Prostate gland (tissue), 2 donors: ENCODE data around the gene CFAP100. TPM values are rescaled to one million over a fixed set of nuclear protein-coding genes. Genes with fewer than 3 reads are reported as not detected.

Experiments used
- DNase-seq: peaks from one replicate; pipeline ENCODE4 v3.0.0-alpha.2; 2019; ENCODE audit warnings: low spot score
- H3K27ac ChIP-seq, 2 donors: fragments of 200-600 bp; sonication (generic); 2 replicates each; pipeline ENCODE4 v1.5.1; 2017 to 2019
- H3K27me3 ChIP-seq: fragments of 200-600 bp; sonication (generic); replicated peaks from 2 replicates; pipeline ENCODE4 v1.5.1; 2019; ENCODE audit not compliant: insufficient read depth
- H3K36me3 ChIP-seq, 2 donors: fragments of 200-600 bp; sonication (generic); 1 replicate in 1 of 2; 2 replicates in 1 of 2; pipeline versions ENCODE4 v1.5.1 to v1.8.1; 2017 to 2019
- H3K4me1 ChIP-seq: fragments of 200-600 bp; sonication (generic); replicated peaks from 2 replicates; pipeline ENCODE4 v1.5.1; 2019
- H3K4me3 ChIP-seq, 2 donors: fragments of 200-600 bp; sonication (generic); 2 replicates each; pipeline ENCODE4 v1.5.1; 2017 to 2019
- H3K9me3 ChIP-seq: fragments of 200-600 bp; sonication (generic); 2 replicates; pipeline ENCODE4 v1.5.1; 2017
- POLR2A ChIP-seq: fragments of 450-650 bp; IDR thresholded peaks from one replicate; pipeline ENCODE4 v1.6.1; 2016; ENCODE audit warnings: antibody characterized with exemption, mild to moderate bottlenecking
- POLR2AphosphoS5 ChIP-seq: sonication (generic); formaldehyde crosslinking; IDR thresholded peaks from one replicate; pipeline ENCODE4 v1.6.1; 2017; ENCODE audit warnings: antibody characterized with exemption
- WGBS: methylation state at CpG from one replicate; pipeline ENCODE4 v1.1.5; 2018; 5-methylcytosine and 5-hydroxymethylcytosine counted together
- intact Hi-C: fragments of 100-400 bp; cut with DNase I; formaldehyde crosslinking; loops from one replicate; pipeline ENCODE4 v1.14.2; 2022
- total RNA-seq, 2 donors: library from RNA; depleted of rRNA; stranded (reverse); fragments of >200 nt; gene quantifications; one replicate each; pipeline ENCODE4 v1.1.0, GENCODE V29; 2016
- TF ChIP-seq, protein P1 (sequence below), 4 experiments: fragments of 200-600 bp in 2 of 4; fragments of 450-650 bp in 2 of 4; sonication (generic) in 2 of 4; IDR thresholded peaks; 1 replicate in 3 of 4; 2 replicates in 1 of 4; pipeline ENCODE4 v1.5.1; 2016 to 2019; ENCODE audit warnings: antibody characterized with exemption in 4 of 4, mild to moderate bottlenecking in 2 of 4, moderate library complexity in 2 of 4

The CFAP100 gene
- total RNA-seq, 2 donors from 2014 or later, result 2.3 TPM; not detected in 1

DNA sequence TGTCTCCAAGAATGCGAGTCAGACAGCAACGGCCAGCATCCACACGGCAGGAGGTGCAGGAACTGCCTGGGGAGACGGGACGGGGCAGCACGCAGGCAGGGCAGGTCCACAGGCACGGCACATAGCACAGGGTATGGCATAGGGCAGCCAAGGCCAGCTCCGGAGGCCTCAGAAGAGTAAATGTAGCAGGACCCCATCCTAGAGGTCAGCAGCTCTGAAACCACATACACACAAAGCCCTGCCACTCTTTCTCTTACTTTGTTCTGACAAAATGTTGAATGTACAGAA lies 54.1 kb downstream of the CFAP100 start:
- Histone ChIP-seq H3K4me3 (no peak overlapping the region), H3K9me3 (no peaks in the 10 kb centered on the region), H3K4me1 (no peaks in the 10 kb centered on the region), H3K27ac (no peak overlapping the region), H3K27me3 (no peaks in the 10 kb centered on the region), H3K36me3 (no peaks in the 10 kb centered on the region)
- TF ChIP-seq, protein P1, sequence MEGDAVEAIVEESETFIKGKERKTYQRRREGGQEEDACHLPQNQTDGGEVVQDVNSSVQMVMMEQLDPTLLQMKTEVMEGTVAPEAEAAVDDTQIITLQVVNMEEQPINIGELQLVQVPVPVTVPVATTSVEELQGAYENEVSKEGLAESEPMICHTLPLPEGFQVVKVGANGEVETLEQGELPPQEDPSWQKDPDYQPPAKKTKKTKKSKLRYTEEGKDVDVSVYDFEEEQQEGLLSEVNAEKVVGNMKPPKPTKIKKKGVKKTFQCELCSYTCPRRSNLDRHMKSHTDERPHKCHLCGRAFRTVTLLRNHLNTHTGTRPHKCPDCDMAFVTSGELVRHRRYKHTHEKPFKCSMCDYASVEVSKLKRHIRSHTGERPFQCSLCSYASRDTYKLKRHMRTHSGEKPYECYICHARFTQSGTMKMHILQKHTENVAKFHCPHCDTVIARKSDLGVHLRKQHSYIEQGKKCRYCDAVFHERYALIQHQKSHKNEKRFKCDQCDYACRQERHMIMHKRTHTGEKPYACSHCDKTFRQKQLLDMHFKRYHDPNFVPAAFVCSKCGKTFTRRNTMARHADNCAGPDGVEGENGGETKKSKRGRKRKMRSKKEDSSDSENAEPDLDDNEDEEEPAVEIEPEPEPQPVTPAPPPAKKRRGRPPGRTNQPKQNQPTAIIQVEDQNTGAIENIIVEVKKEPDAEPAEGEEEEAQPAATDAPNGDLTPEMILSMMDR (IDR thresholded peaks at IDR 0.05), result no peak
- TF ChIP-seq POLR2A (no peak), POLR2AphosphoS5 (no peak)
- intact Hi-C loops, result no loop called here
- no peak for DNase-seq
- 82% methylated on average over 8 of the region's 8 CpGs for WGBS

DNA sequence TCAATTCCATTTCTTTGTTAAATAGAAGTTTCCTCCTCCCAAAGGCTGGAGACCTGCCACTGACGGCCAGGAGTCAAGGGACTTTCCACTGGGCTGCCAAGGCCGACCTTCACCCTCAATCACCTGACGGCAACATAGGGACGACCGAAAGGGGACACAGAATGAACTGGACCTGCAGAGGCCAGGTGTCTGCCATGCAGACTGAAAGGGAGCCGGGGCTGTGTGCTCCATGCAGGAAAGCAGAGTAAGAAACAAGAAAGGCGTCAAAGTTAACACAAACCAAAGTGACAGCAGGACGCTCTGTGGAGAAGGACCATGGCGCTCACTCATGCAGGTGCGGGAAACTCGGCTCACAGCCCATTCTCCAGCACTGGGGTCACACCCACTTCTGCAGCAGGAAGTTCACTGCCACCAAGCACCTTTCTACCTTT lies 54.9 kb downstream of the CFAP100 start:
- no peaks in the 10 kb centered on the region for H3K9me3 ChIP-seq

GRCh38 chr3:126450219-126450618 lies 55.5 kb downstream of the CFAP100 start:
- TF ChIP-seq, protein P1 (IDR thresholded peaks at IDR 0.05), result no peak
- TF ChIP-seq POLR2AphosphoS5 (no peak), POLR2A (no peak)
- Histone ChIP-seq H3K27me3 (no peaks in the 10 kb centered on the region), H3K27ac (no peak overlapping the region), H3K4me3 (no peak overlapping the region), H3K9me3 (no peaks in the 10 kb centered on the region), H3K36me3 (no peaks in the 10 kb centered on the region), H3K4me1 (no peaks in the 10 kb centered on the region)
- WGBS, result 82% methylated on average over 9 of the region's 9 CpGs
- intact Hi-C loops, result no loop called here
- DNase-seq, result no peak

More for the DNA sequence above, 54.9 kb downstream of the CFAP100 start:
- H3K27ac ChIP-seq, result no peak overlapping the region
- TF ChIP-seq, protein P1 (IDR thresholded peaks at IDR 0.05), result no peak
- TF ChIP-seq POLR2AphosphoS5 (no peak), POLR2A (no peak)
- no peaks in the 10 kb centered on the region for H3K27me3 ChIP-seq
- no peak overlapping the region for H3K4me3 ChIP-seq
- 86% methylated on average over 11 of the region's 11 CpGs for WGBS
- no peaks in the 10 kb centered on the region for H3K36me3 ChIP-seq
- no peaks in the 10 kb centered on the region for H3K4me1 ChIP-seq
- intact Hi-C loops, result no loop called here
- no peak for DNase-seq

- Histone ChIP-seq H3K4me1 (no peaks in the 10 kb centered on the region), H3K36me3 (no peaks in the 10 kb centered on the region), H3K9me3 (no peaks in the 10 kb centered on the region), H3K27me3 (no peaks in the 10 kb centered on the region), H3K27ac (no peak overlapping the region), H3K4me3 (no peak overlapping the region)
- intact Hi-C loops, result no loop called here
- 92% methylated on average over 3 of the region's 3 CpGs for WGBS
- TF ChIP-seq POLR2A, result no peak
- TF ChIP-seq POLR2AphosphoS5, result no peak
- TF ChIP-seq, protein P1 (IDR thresholded peaks at IDR 0.05), result no peak
- DNase-seq, result no peak
These were observed 56.0 kb downstream of the CFAP100 start for GRCh38 chr3:126450744-126451143.

- Histone ChIP-seq H3K36me3 (no peaks in the 10 kb centered on the region), H3K9me3 (no peaks in the 10 kb centered on the region), H3K27ac (no peak overlapping the region), H3K4me1 (no peaks in the 10 kb centered on the region), H3K27me3 (no peaks in the 10 kb centered on the region), H3K4me3 (no peak overlapping the region)
- intact Hi-C loops, result no loop called here
- TF ChIP-seq POLR2A (no peak), POLR2AphosphoS5 (no peak)
- TF ChIP-seq, protein P1 (IDR thresholded peaks at IDR 0.05), result no peak
- 89% methylated on average over 12 of the region's 12 CpGs for WGBS
- no peak for DNase-seq
These were observed 56.8 kb downstream of the CFAP100 start for GRCh38 chr3:126451511-126451910.
